Ovary (tissue), 9 donors: ENCODE measurements around the gene STUM. TPM values are rescaled to one million over a fixed set of nuclear protein-coding genes. Genes with fewer than 3 reads are reported as not detected.

Experiments
- DNase-seq, 5 donors: peaks; one replicate each; pipeline ENCODE4 v3.0.0-alpha.2; 2019 to 2020
- H3K27ac ChIP-seq, 2 donors: fragments of 200-600 bp; one replicate each; pipeline versions ENCODE4 v1.5.1 to v1.8.0; 2019 to 2022
- H3K27me3 ChIP-seq: fragments of 200-600 bp; one replicate; pipeline ENCODE4 v1.8.0; 2022
- H3K36me3 ChIP-seq: fragments of 200-600 bp; sonication (generic); one replicate; pipeline ENCODE4 v1.5.1; 2019
- H3K4me1 ChIP-seq: one replicate; pipeline ENCODE4 v1.8.1; 2013; ENCODE audit warnings: mild to moderate bottlenecking, moderate library complexity; ENCODE audit not compliant: insufficient read depth
- H3K4me3 ChIP-seq: fragments of 200-600 bp; sonication (generic); one replicate; pipeline ENCODE4 v1.5.1; 2017
- H3K9me3 ChIP-seq, 2 donors: fragments of 200-600 bp in 1 of 2; sonication (generic) in 1 of 2; one replicate each; pipeline versions ENCODE4 v1.5.1 to v1.8.1; 2013 to 2019; ENCODE audit warnings: mild to moderate bottlenecking in 1 of 2, moderate library complexity in 1 of 2
- CTCF ChIP-seq, 3 donors: fragments of 450-650 bp in 2 of 3; fragments of 200-600 bp in 1 of 3; IDR thresholded peaks; one replicate each; pipeline versions ENCODE4 v1.5.1 to v1.8.0; 2016 to 2022; ENCODE audit warnings: antibody characterized with exemption in 3 of 3, mild to moderate bottlenecking in 1 of 3
- EP300 ChIP-seq: sonication (generic); formaldehyde crosslinking; IDR thresholded peaks from one replicate; pipeline ENCODE4 v1.6.1; 2017; ENCODE audit warnings: antibody characterized with exemption
- POLR2A ChIP-seq: fragments of 450-650 bp; IDR thresholded peaks from one replicate; pipeline ENCODE4 v1.6.1; 2017; ENCODE audit warnings: antibody characterized with exemption, mild to moderate bottlenecking, moderate library complexity
- WGBS, 3 donors: extraction: QIAGEN DNeasy Blood & Tissue Kit in 1 of 3; methylation state at CpG; one replicate each; pipeline versions ENCODE4 v1.1.5 to v1.1.7; 2013 to 2017; 5-methylcytosine and 5-hydroxymethylcytosine counted together
- intact Hi-C, 4 donors: fragments of 100-400 bp; cut with DNase I; formaldehyde crosslinking; loops; one replicate each; pipeline versions ENCODE4 v1.11.0 to v1.15.1; 2022 to 2023
- polyA plus RNA-seq, 2 donors: library from polyadenylated mRNA; stranded (reverse); fragments of 200-250 nt in 1 of 2; fragments of 350-450 nt in 1 of 2; fragmentation: Illumina TruSeq in 1 of 2; extraction: RNeasy Lipid Tissue Mini Kit (QIAGEN cat#74804) in 1 of 2; gene quantifications; one replicate each; pipeline ENCODE4 v1.2.3, GENCODE V29; 2013 to 2014
- total RNA-seq, 7 donors: library from RNA; depleted of rRNA in 2 of 7; stranded (reverse); fragments of >200 nt in 2 of 7; fragmentation: NEBNext Ultra II Directional in 3 of 7; extraction: Animal tissue kit (Norgen Biotek cat#: 25700) in 3 of 7; gene quantifications; one replicate each; pipeline versions ENCODE4 v1.1.0 to v1.2.4, GENCODE V29; 2016 to 2023
- donor health status: DM: no; HTN: no; CAD: no; lungs with moderate emphysema.
- donor health status: DM: no; HTN: no; CAD: no.
- donor health status: Bipolar disorder and iron deficiency.
- donor health status: DM: yes; HTN: yes; CAD: no.
- donor health status: DM: no; HTN: no; CAD: no.
- donor health status: DM: yes; HTN: yes; CAD: no.

Gene STUM
- total and polyA plus RNA-seq, 9 donors = 0.24 to 6.1 (median 2.5) TPM

- WGBS, 3 donors = 1 to 2% (median 1%) methylated on average over 51 to 73 of the region's 73 CpGs
- Histone ChIP-seq H3K27ac (peak overlapping the region in 1 of 2 donors; percentile 11), H3K4me3 (peak overlapping the region; percentile 61), H3K36me3 (no peaks in the 10 kb centered on the region), H3K9me3 (no peaks in the 10 kb centered on the region), H3K27me3 (no peaks in the 10 kb centered on the region), H3K4me1 (peaks cover 5% of the 10 kb centered on the region)
- intact Hi-C loops = loop anchor here (5.0 to 10.0 kb wide), 7 partner anchors 53 to 895 kb away; no protein-coding TSS in a partner anchor
- TF ChIP-seq POLR2A (no peak), CTCF (IDR thresholded peaks at IDR 0.05) (peak in 1 of 3 donors; percentile 16)
- peak in 2 of 5 donors; percentile 27 to 45 for DNase-seq
Measured at GRCh38 chr1:226549094-226549936, 751 bp downstream of the STUM start.

DNA sequence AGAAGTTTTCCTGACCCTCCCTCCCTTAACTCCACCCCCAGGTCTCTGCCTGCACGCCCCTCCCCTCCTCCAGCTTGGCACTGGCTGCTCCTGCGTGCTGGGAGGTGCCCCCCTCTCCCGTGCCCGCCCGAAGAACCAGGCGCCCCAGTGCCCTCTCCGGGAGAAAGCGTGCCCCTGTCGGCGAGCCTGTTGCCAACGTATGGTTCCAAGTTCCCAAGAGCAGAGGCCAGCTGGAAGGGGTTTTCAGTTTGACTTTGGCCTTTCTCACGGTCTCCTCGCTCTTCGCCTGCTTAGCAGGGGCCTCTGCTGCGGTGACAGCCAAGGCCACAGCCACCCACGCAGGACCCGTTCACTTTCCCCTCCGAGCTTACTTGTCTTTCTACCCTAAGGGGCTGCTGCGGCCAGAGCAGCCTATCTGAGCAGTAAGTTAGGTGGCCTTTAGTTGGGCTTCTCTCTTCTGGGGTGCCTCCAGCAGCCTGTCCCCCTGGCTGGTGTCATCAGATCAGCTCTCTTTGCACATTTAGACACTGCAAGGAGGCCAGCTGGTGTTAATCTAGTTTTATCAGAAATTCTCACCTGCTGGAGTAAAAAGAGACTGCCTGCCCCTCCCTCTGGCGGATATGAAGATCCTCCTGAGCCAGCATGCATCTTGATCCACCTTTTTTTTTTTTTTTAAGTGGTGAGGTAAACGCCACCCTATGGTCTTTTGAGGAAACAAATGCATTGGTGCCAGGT, 1.5 kb downstream of the STUM start:
- 8 to 10% (median 9%) methylated on average over 21 of the region's 21 CpGs for WGBS, 3 donors
- Histone ChIP-seq H3K4me3 (peak overlapping the region; percentile 61), H3K36me3 (no peaks in the 10 kb centered on the region), H3K9me3 (no peaks in the 10 kb centered on the region), H3K4me1 (peaks cover 5% of the 10 kb centered on the region), H3K27me3 (no peaks in the 10 kb centered on the region), H3K27ac (no peak overlapping the region)
- TF ChIP-seq POLR2A = no peak
- TF ChIP-seq CTCF (IDR thresholded peaks at IDR 0.05) = no peak
- TF ChIP-seq EP300 = no peak
- peak in 4 of 5 donors; percentile 23 to 58 (median 51) for DNase-seq
- intact Hi-C loops = loop anchor here (5.0 to 10.0 kb wide), 7 partner anchors 52 to 895 kb away; no protein-coding TSS in a partner anchor

DNA sequence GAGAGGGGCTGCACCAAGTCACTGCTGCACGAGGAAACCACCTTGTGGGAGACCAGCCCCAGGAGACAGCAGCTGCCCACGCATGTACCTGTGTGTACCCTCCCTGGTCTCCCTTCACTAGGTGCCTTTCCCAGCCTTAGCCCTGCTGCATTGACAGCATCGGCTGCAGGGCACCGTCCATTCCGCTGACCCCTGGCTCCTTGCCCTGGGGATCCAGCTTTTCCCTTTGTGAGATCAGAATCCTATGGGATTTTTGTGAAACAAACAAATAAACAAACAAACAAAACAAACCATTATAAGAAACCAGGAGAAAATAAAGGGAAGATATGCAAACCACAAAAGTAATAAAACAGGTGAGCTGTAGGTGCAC, 2.1 kb downstream of the STUM start:
- Histone ChIP-seq H3K4me1 (peaks cover 5% of the 10 kb centered on the region), H3K27ac (no peak overlapping the region), H3K27me3 (no peaks in the 10 kb centered on the region), H3K9me3 (no peaks in the 10 kb centered on the region), H3K4me3 (no peak overlapping the region), H3K36me3 (no peaks in the 10 kb centered on the region)
- DNase-seq = no peak
- TF ChIP-seq EP300 (no peak), CTCF (IDR thresholded peaks at IDR 0.05) (no peak), POLR2A (no peak)
- intact Hi-C loops = no loop called here
- 77 to 93% (median 84%) methylated on average over 5 of the region's 5 CpGs for WGBS, 3 donors

DNA sequence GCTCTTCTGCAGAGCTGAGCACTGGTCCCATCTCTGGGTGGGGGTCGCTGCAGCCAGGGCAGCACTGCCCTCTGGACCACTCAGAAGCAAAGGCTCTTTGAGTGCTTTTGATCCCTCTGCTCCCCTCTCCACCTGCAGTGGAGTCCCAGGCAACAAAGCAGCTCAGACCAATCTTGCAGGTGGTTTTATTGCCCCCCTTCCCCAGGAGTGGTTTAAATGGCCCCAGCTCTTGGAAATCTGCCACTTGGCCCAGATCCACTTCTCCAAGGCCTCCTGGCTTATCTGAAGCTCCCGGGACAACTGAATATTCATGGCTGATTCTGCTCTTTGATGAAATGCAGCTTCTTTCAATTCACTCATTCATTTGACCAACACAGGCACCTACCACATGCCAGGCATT, 2.7 kb downstream of the STUM start:
- intact Hi-C loops = no loop called here
- H3K9me3 ChIP-seq = no peaks in the 10 kb centered on the region
- H3K4me3 ChIP-seq = no peak overlapping the region
- no peaks in the 10 kb centered on the region for H3K36me3 ChIP-seq
- peak in 4 of 5 donors; percentile 38 to 72 (median 58) for DNase-seq
- no peaks in the 10 kb centered on the region for H3K27me3 ChIP-seq
- no peak overlapping the region for H3K27ac ChIP-seq
- no peak for TF ChIP-seq POLR2A
- TF ChIP-seq EP300 = no peak
- TF ChIP-seq CTCF (IDR thresholded peaks at IDR 0.05) = no peak
- peaks cover 5% of the 10 kb centered on the region for H3K4me1 ChIP-seq
- 32 to 43% (median 36%) methylated on average over 2 of the region's 2 CpGs for WGBS, 3 donors
